ENCODE measurements around the gene CARHSP1.
"Not testable (repeated sequence)": the region's sequence is repeated elsewhere in the genome, so short reads cannot be mapped to it uniquely, and the experiment has no call there.

CARHSP1 gene

DNA sequence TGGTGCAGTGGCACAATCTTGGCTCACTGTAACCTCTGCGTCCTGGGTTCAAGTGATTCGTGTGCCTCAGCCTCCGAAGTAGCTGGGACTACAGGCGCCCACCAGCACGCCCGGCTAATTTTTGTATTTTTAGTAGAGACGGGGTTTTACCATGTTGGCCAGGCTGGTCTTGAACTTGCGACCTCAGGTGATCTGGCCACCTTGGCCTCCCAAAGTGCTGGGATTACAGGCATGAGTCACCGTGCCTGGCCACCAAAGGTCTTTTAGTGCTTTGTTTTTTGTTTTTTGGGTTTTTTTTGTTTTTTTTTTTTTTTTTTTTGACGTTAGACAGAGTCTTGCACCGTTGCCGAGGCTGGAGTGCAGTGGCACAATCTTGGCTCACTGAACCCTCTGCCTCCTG, 65.1 kb downstream of the CARHSP1 start:
- not testable (repeated sequence) for H2BK15ac ChIP-seq (replicated peaks; ENCODE audit: low read depth); DNase-seq; H3K4me1 ChIP-seq (ENCODE audit: control insufficient read depth, low read depth, low read length); H2BK120ac ChIP-seq (ENCODE audit: low read depth, low read length); H4K8ac ChIP-seq (ENCODE audit: low read depth, low read length); H3K4me2 ChIP-seq (ENCODE audit: low read length); H3K27ac ChIP-seq (ENCODE audit: low read depth, low read length); H3K27me3 ChIP-seq (ENCODE audit: insufficient read depth, low read length, poor library complexity); H3K9ac ChIP-seq (ENCODE audit: low read length); H3K56ac ChIP-seq (ENCODE audit: low read length); H2BK5ac ChIP-seq (ENCODE audit: low read length); H2AK5ac ChIP-seq (ENCODE audit: low read length); H3K79me1 ChIP-seq (ENCODE audit: low read length); H4K5ac ChIP-seq (ENCODE audit: low read length); H3K23ac ChIP-seq (ENCODE audit: low read length); H3K18ac ChIP-seq (ENCODE audit: low read length); H3K4ac ChIP-seq (ENCODE audit: low read depth, low read length); H3K4me3 ChIP-seq (ENCODE audit: low read length)
- Histone ChIP-seq H3K79me2 (ENCODE audit: control insufficient read depth, insufficient read depth, low read length) (peaks cover 30% of the 10 kb centered on the region), H3K36me3 (ENCODE audit: control insufficient read depth, insufficient read depth, low read length) (peaks cover 17% of the 10 kb centered on the region)
- WGBS (ENCODE audit: extremely low coverage, insufficient coverage, low lambda C conversion rate) = no CpG with 5 or more reads among the region's 12 CpGs

All from mesendoderm (in vitro differentiated cells).